Activated CD4-positive, alpha-beta T cell treated with anti-CD3 and anti-CD28 coated beads, Interleukin-2, amount 10 ng/mL, durations not matched to agents 7 days and 5 days (primary cell): ENCODE data around the gene TPSD1. TPM values are rescaled to one million over a fixed set of nuclear protein-coding genes. Genes with fewer than 3 reads are reported as not detected.

Experiments used
- CTCF ChIA-PET: fragments of 350-600 bp; sonication (Branson Sonifier 250); formaldehyde crosslinking; loops from one replicate; lab custom pipeline; 2021; ENCODE audit warnings: antibody characterized with exemption; lab: Charles Lee
- POLR2A ChIA-PET: fragments of 350-600 bp; sonication (Branson Sonifier 250); formaldehyde crosslinking; loops from one replicate; lab custom pipeline; 2021; ENCODE audit warnings: antibody characterized with exemption; lab: Charles Lee
- DNase-seq: peaks from one replicate; pipeline ENCODE4 v3.0.0-alpha.2; 2020
- H3K27ac Mint-ChIP-seq: one replicate; pipeline ENCODE4 v1.8.0; 2021; ENCODE audit warnings: mild to moderate bottlenecking, moderate library complexity, mixed read lengths
- H3K27me3 Mint-ChIP-seq: one replicate; pipeline ENCODE4 v1.8.0; 2021; ENCODE audit warnings: mixed read lengths
- H3K36me3 Mint-ChIP-seq: one replicate; pipeline ENCODE4 v1.8.0; 2021; ENCODE audit warnings: low read depth, mixed read lengths
- H3K4me1 Mint-ChIP-seq: one replicate; pipeline ENCODE4 v1.8.0; 2021; ENCODE audit warnings: mixed read lengths
- H3K4me3 Mint-ChIP-seq: one replicate; pipeline ENCODE4 v1.8.0; 2021; ENCODE audit warnings: mild to moderate bottlenecking, moderate library complexity, mixed read lengths
- H3K9me3 Mint-ChIP-seq: one replicate; pipeline ENCODE4 v1.8.0; 2021; ENCODE audit warnings: mixed read lengths
- total RNA-seq, 2 experiments: library from RNA; stranded (reverse); gene quantifications; one replicate each; pipeline ENCODE4 v1.2.3, GENCODE V29; 2021

TPSD1 gene
- total RNA-seq, 2 experiments from 2014 or later: not detected

- no peaks in the 10 kb centered on the region for H3K27me3 Mint-ChIP-seq
- H3K9me3 Mint-ChIP-seq: no peaks in the 10 kb centered on the region
- CTCF ChIA-PET: interaction anchor here (0.6 kb wide), 1 partner anchor 941 kb away, joined by 3 read pairs; no protein-coding TSS in a partner anchor
- H3K4me1 Mint-ChIP-seq: no peaks in the 10 kb centered on the region
- no peaks in the 10 kb centered on the region for H3K36me3 Mint-ChIP-seq
- POLR2A ChIA-PET: no interaction called here
- no peak for DNase-seq
- no peak overlapping the region for H3K4me3 Mint-ChIP-seq
- H3K27ac Mint-ChIP-seq: no peak overlapping the region
Measured at GRCh38 chr16:1216296-1216619, 39.6 kb upstream of the TPSD1 start.

GRCh38 chr16:1216681-1217400, 39.0 kb upstream of the TPSD1 start:
- ChIA-PET POLR2A (no interaction called here), CTCF (no interaction called here)
- Mint-ChIP-seq H3K4me1 (no peaks in the 10 kb centered on the region), H3K9me3 (no peaks in the 10 kb centered on the region), H3K4me3 (no peak overlapping the region), H3K36me3 (no peaks in the 10 kb centered on the region), H3K27me3 (no peaks in the 10 kb centered on the region), H3K27ac (no peak overlapping the region)
- no peak for DNase-seq

DNA sequence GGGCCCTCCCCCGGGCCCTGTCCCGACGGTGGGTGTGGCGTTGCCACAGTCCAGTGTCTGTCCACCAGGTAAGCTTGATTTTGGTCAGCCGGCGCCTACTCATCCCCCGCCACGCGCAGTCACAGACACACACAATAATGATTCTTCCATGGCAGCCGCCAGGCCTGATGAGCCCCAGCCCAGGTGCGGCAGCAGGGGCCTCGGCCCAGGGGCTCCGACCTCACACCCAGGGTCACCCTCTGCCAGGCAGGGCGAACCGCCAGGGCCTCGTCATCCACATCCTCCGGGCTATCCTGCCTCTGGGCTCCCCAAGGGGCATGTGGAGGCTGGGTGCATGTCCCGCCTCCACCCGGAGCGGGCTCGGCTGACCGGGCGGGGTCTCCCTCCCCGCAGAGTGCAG, 38.3 kb upstream of the TPSD1 start:
- ChIA-PET POLR2A (no interaction called here), CTCF (no interaction called here)
- DNase-seq: no peak
- Mint-ChIP-seq H3K4me1 (no peaks in the 10 kb centered on the region), H3K27ac (no peak overlapping the region), H3K36me3 (no peaks in the 10 kb centered on the region), H3K4me3 (no peak overlapping the region), H3K9me3 (no peaks in the 10 kb centered on the region), H3K27me3 (no peaks in the 10 kb centered on the region)

- DNase-seq: no peak
- Mint-ChIP-seq H3K4me1 (no peaks in the 10 kb centered on the region), H3K36me3 (no peaks in the 10 kb centered on the region), H3K27ac (no peak overlapping the region), H3K9me3 (no peaks in the 10 kb centered on the region), H3K4me3 (no peak overlapping the region), H3K27me3 (no peaks in the 10 kb centered on the region)
- POLR2A ChIA-PET: no interaction called here
- CTCF ChIA-PET: no interaction called here
Measured at GRCh38 chr16:1218061-1218929, 37.6 kb upstream of the TPSD1 start.

- H3K27ac Mint-ChIP-seq: no peak overlapping the region
- CTCF ChIA-PET: no interaction called here
- H3K4me3 Mint-ChIP-seq: no peak overlapping the region
- H3K4me1 Mint-ChIP-seq: no peaks in the 10 kb centered on the region
- no peak for DNase-seq
- POLR2A ChIA-PET: no interaction called here
- no peaks in the 10 kb centered on the region for H3K27me3 Mint-ChIP-seq
- H3K36me3 Mint-ChIP-seq: no peaks in the 10 kb centered on the region
- H3K9me3 Mint-ChIP-seq: no peaks in the 10 kb centered on the region
Measured at GRCh38 chr16:1218930-1219611, 36.8 kb upstream of the TPSD1 start.

DNA sequence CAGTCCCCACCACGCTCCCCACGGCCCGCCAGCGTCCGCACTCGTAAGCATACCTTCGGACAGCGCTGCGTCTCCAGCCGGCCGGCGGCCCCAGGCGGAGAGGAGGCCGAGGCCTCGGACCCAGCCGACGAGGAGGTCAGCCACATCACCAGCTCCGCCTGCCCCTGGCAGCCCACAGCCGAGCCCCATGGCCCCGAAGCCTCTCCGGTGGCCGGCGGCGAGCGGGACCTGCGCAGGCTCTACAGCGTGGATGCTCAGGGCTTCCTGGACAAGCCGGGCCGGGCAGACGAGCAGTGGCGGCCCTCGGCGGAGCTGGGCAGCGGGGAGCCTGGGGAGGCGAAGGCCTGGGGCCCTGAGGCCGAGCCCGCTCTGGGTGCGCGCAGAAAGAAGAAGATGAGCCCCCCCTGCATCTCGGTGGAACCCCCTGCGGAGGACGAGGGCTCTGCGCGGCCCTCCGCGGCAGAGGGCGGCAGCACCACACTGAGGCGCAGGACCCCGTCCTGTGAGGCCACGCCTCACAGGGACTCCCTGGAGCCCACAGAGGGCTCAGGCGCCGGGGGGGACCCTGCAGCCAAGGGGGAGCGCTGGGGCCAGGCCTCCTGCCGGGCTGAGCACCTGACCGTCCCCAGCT, 35.7 kb upstream of the TPSD1 start:
- H3K27ac Mint-ChIP-seq: no peak overlapping the region
- H3K4me3 Mint-ChIP-seq: no peak overlapping the region
- H3K4me1 Mint-ChIP-seq: no peaks in the 10 kb centered on the region
- ChIA-PET CTCF (interaction anchor here (0.7 to 1.2 kb wide), 2 partner anchors 163 to 1148 kb away, joined by 3 to 4 read pairs; no protein-coding TSS in a partner anchor), POLR2A (no interaction called here)
- DNase-seq: no peak
- no peaks in the 10 kb centered on the region for H3K27me3 Mint-ChIP-seq
- H3K36me3 Mint-ChIP-seq: no peaks in the 10 kb centered on the region
- no peaks in the 10 kb centered on the region for H3K9me3 Mint-ChIP-seq

GRCh38 chr16:1220841-1221627, 34.8 kb upstream of the TPSD1 start:
- Mint-ChIP-seq H3K9me3 (no peaks in the 10 kb centered on the region), H3K27me3 (no peaks in the 10 kb centered on the region), H3K27ac (no peak overlapping the region), H3K36me3 (no peaks in the 10 kb centered on the region), H3K4me3 (no peak overlapping the region), H3K4me1 (no peaks in the 10 kb centered on the region)
- no peak for DNase-seq
- ChIA-PET POLR2A (no interaction called here), CTCF (interaction anchor here (1.2 kb wide), 1 partner anchor 164 kb away, joined by 3 read pairs; no protein-coding TSS in a partner anchor)

DNA sequence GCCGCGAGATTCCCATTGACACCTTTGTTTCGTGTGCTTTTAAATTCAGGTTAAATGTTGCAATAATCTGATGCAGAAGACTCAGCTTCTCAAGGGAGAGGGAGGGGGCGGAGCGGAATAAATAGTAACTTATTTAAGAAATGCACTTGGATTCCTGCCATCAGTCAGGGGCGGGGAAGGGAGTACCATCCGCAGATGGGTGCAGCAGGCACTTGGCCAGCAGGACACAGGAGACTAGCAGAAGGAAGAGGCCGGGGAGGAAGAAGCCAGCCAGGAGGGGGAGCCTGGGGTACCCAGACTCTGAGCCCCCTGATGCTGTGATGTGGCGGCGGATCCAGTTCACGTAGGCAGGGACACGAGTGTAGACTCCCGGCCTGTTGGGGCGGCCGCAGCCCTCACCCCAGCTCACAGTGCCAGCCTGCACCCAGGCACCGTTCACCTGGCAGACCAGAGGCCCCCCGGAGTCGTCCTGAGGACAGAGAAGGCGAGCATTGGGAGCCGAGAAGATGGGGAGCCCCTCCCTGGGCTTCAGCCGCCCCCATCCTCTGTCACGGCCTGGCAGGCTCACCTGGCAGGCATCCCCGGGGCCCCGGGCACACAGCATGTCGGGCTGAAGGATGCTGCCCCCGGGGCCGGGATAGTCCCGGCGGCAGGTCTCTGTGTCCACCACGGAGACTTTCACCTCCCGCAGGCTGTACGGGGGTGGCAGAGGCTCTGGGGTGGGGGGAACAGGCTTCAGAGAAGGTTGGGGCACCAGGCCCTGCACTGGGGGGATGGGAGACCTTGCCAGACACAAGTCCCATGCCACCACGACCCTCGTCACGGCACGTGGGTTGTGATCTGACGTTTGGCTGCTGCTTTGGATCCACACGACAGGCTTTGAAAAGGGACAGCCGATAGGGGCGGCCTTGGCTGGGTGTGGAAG, 34.0 kb upstream of the TPSD1 start:
- H3K27me3 Mint-ChIP-seq: no peaks in the 10 kb centered on the region
- H3K4me1 Mint-ChIP-seq: no peaks in the 10 kb centered on the region
- H3K36me3 Mint-ChIP-seq: no peaks in the 10 kb centered on the region
- no peak overlapping the region for H3K4me3 Mint-ChIP-seq
- H3K27ac Mint-ChIP-seq: no peak overlapping the region
- DNase-seq: no peak
- H3K9me3 Mint-ChIP-seq: no peaks in the 10 kb centered on the region
- POLR2A ChIA-PET: interaction anchor here (0.6 kb wide), 1 partner anchor 297 kb away, joined by 6 read pairs; no protein-coding TSS in a partner anchor
- CTCF ChIA-PET: interaction anchor here (1.2 kb wide), 1 partner anchor 165 kb away, joined by 3 read pairs; no protein-coding TSS in a partner anchor

DNA sequence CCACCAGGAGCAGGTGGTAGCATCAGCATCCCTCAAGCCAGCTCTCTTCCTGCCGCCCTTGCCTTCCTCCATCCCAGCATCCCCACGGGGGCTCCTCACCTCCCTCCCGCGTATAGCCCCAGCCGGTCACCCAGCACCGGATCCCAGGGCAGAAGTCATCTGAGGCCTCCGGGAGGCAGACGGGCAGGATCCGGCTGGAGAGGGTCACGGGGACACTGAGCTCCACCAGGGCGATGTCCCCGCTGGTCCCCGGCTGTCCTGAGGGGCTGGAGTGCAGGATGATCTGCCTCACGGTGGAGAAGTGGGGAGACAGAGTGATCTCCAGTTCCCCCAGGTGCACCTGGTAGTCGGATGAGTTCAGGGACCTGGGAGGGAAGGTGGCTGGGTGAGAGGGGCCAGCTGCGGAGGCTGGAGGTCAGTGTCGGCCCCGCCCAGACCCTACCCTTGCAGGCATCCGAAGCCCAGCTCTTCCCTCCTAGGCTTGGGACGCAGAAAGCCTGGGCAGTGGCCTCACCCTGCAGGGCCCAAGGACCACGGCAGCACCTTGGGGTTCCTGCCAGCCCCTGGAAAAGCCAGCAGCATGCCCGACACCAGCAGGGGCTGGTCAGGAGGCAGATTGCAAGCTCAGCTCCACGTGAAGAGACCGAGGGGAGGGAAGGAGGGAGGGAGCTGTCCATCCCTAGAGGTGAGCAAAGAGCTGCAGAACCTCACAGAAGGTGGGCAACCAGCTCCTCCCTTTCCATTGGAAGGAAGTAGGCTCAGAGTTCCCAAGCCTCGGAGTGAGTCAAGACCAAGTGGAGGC, 33.1 kb upstream of the TPSD1 start:
- CTCF ChIA-PET: no interaction called here
- no peaks in the 10 kb centered on the region for H3K9me3 Mint-ChIP-seq
- POLR2A ChIA-PET: interaction anchor here (0.6 kb wide), 1 partner anchor 298 kb away, joined by 6 read pairs; no protein-coding TSS in a partner anchor

DNA sequence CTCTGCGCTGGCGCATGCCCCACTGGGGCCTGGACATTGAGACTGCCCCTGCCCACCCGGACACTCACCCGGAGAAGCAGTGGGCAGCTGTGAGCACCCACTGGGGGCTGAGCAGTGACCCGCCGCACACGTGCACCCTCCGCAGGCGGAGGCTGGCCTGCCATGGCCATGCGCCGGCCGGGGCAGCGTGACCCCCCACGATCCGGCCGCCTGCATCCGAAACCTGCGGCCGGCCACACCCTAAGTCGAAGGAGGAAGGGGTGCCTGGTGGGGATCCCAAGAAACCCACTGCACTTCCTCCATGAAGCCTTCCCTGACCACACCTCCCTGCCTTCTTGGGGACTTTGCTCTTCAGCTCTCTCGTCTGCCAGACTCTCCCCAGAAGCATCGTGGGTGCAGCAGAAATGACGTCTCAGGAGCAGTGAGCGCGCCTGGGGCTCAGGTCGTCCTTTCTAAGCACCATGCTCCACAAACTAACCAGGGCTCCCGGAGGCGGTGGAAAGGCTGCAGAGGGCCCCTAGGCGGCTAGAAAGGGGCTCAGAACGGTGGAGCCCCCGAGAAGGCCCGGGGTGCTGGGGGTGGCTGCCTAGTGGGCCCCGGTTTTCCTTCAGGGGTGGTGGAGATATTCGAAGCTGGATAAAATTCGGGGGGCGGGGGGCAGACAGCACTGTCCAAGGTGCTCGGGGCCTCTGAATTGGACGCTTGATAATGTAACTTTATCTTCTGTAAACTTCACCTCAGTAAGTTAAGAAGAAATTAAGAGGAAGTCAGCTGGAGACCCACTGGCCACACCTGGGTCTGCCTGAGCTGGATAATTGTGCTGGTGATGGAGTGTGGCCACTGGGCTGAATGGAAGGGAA, 32.3 kb upstream of the TPSD1 start:
- CTCF ChIA-PET: interaction anchor here (1.0 kb wide), 1 partner anchor 162 kb away, joined by 3 read pairs; no protein-coding TSS in a partner anchor
- Mint-ChIP-seq H3K36me3 (no peaks in the 10 kb centered on the region), H3K9me3 (no peaks in the 10 kb centered on the region), H3K4me1 (no peaks in the 10 kb centered on the region), H3K4me3 (no peak overlapping the region), H3K27ac (no peak overlapping the region), H3K27me3 (no peaks in the 10 kb centered on the region)
- POLR2A ChIA-PET: no interaction called here
- no peak for DNase-seq

More for the DNA sequence above, 33.1 kb upstream of the TPSD1 start:
- Mint-ChIP-seq H3K4me1 (no peaks in the 10 kb centered on the region), H3K27ac (no peak overlapping the region), H3K27me3 (no peaks in the 10 kb centered on the region), H3K36me3 (no peaks in the 10 kb centered on the region), H3K4me3 (no peak overlapping the region)
- no peak for DNase-seq
